Retinal pigment epithelial cell (primary cell): ENCODE measurements around the gene LENG9.
A peak's percentile ranks its signal among the peaks of the same experiment; 100 is the strongest.

Experiments
- DNase-seq: peaks from one replicate; pipeline ENCODE4 v3.0.0-alpha.2; 2010; ENCODE audit warnings: low read depth
- H3K4me3 ChIP-seq: 2 replicates; pipeline ENCODE4 v1.5.1; 2011; ENCODE audit warnings: mild to moderate bottlenecking, low read length, control low read depth, moderate library complexity
- CTCF ChIP-seq: conservative IDR thresholded peaks from 2 replicates; pipeline ENCODE4 v1.5.1; 2011; ENCODE audit warnings: low read depth, low read length, control low read depth, inconsistent platforms

LENG9 gene

DNA sequence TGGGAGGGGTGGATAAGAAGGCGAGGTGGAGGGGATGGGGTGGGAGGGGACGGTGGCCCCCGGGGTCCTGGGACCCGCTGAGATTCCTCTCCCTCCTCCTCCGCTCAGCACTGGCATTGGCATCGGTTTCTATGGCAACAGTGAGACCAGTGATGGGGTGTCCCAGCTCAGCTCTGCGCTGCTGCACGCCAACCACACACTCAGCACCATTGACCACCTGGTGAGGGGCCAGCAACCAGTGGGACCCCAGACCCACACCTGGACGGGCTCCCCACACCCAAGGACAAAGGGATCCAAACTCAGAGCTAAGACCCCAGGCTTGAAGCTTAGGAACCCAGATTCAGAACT is 42.4 kb downstream of the LENG9 start:
- no peak for TF ChIP-seq CTCF
- H3K4me3 ChIP-seq = no peak overlapping the region
- DNase-seq = no peak

GRCh38 chr19:54420383-54421168 is 43.0 kb downstream of the LENG9 start:
- DNase-seq = peak; percentile 34
- peak overlapping the region; percentile 24 for H3K4me3 ChIP-seq
- TF ChIP-seq CTCF = no peak

- TF ChIP-seq CTCF = no peak
- no peak for DNase-seq
- no peak overlapping the region for H3K4me3 ChIP-seq
Observed at GRCh38 chr19:54420068-54420382, 43.6 kb downstream of the LENG9 start.

- TF ChIP-seq CTCF = no peak
- no peak overlapping the region for H3K4me3 ChIP-seq
- DNase-seq = no peak
Observed at GRCh38 chr19:54418930-54419800, 44.4 kb downstream of the LENG9 start.

- H3K4me3 ChIP-seq = no peak overlapping the region
- TF ChIP-seq CTCF = no peak
- no peak for DNase-seq
Observed at GRCh38 chr19:54418030-54418929, 45.3 kb downstream of the LENG9 start.

- no peak for TF ChIP-seq CTCF
- DNase-seq = no peak
- H3K4me3 ChIP-seq = no peak overlapping the region
Observed at GRCh38 chr19:54416695-54417491, 46.7 kb downstream of the LENG9 start.
